ENCODE measurements around the gene EIF6.

Gene EIF6

DNA sequence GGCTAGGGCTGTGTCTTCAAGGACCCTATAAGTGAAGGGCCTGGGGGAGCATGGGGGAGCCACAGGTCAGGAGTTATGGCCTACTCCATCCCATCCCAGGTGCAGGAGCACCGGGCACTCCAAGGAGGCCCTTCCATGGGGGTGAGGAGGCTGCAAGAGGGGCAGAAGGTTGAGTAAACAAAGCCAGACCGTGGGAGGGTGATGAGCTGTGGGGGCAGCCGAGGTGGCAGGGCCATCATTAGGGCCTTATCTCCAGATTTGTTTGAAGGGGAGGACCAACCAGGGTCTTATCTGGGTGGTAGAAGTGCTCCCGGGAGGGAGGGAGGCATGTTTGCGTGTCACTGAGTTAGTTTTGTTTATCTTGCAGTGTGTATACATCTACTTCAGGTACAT, 9.7 kb upstream of the EIF6 start:
- Histone ChIP-seq H3K9me3 (ENCODE audit: insufficient read depth, low read length) (no peaks in the 10 kb centered on the region), H3K4me1 (ENCODE audit: insufficient read depth, insufficient read length) (peaks cover 2% of the 10 kb centered on the region), H3K4me3 (ENCODE audit: insufficient read length, low read depth) (no peak overlapping the region), H3K27me3 (ENCODE audit: insufficient read depth, insufficient read length) (no peaks in the 10 kb centered on the region), H3K9ac (ENCODE audit: insufficient read length, low read depth) (no peak overlapping the region), H3K36me3 (ENCODE audit: insufficient read depth, insufficient read length, low read length) (no peaks in the 10 kb centered on the region)
- TF ChIP-seq ZNF274 (IDR thresholded peaks at IDR 0.05; ENCODE audit: low read depth, low read length): no peak
- TF ChIP-seq SUZ12 (IDR thresholded peaks at IDR 0.05; ENCODE audit: extremely low read depth, insufficient read depth, insufficient read length): no peak
- TF ChIP-seq YY1 (IDR thresholded peaks at IDR 0.05; ENCODE audit: insufficient read depth, insufficient read length): no peak
- no peak for DNase-seq (ENCODE audit: low read depth, low spot score)

DNA sequence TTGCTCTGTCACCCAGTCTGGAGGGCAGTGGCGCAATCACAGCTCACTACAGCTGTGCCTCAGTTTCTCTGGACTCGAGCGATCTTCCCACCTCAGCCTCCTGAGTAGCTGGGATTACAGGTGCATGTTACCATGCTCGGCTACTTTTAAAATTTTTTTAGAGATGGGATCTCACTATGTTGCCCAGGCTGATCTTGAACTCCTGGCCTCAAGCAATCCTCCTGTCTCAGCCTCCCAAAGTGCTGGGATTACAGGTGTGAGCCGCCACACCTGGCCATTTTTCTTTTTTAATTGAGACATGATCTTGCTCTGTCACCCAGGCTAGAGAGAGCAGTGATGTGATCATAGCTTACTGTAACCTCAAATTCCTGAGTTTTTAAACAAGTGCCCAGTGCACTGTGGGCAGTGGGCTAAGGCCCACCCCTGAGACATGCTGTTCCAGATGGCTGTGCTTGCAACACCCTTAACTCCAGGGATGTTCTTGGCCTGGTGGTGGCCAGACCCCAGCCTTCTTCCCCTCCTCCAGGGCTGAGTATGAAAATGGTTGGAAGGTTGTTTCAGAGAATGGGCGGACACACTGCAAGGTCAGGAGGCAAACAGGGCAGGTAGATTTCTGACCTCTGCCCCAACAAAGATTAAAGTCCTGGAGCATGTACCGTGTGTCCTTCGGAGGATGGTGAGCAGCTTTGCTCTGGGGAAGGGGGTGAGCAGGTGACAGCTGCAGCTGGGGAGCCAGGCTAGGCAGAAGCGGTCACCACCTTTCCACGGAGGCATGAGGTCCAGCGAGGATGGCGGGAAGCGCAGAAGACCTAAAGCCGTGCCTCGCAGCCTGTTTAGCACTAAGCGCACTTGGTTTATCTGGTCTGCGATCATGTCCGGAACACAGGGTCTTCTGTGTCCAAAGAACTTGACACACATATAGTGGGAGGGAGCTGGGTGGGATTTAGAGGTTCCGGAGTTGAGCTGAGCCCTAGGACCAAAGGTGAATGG, 9.0 kb upstream of the EIF6 start:
- DNase-seq (ENCODE audit: low read depth, low spot score): no peak
- H3K27me3 ChIP-seq (ENCODE audit: insufficient read depth, insufficient read length): no peaks in the 10 kb centered on the region
- H3K36me3 ChIP-seq (ENCODE audit: insufficient read depth, insufficient read length, low read length): no peaks in the 10 kb centered on the region
- H3K4me1 ChIP-seq (ENCODE audit: insufficient read depth, insufficient read length): peaks cover 4% of the 10 kb centered on the region
- no peak overlapping the region for H3K9ac ChIP-seq (ENCODE audit: insufficient read length, low read depth)
- no peak for TF ChIP-seq YY1 (IDR thresholded peaks at IDR 0.05; ENCODE audit: insufficient read depth, insufficient read length)
- no peaks in the 10 kb centered on the region for H3K9me3 ChIP-seq (ENCODE audit: insufficient read depth, low read length)
- H3K4me3 ChIP-seq (ENCODE audit: insufficient read length, low read depth): no peak overlapping the region

DNA sequence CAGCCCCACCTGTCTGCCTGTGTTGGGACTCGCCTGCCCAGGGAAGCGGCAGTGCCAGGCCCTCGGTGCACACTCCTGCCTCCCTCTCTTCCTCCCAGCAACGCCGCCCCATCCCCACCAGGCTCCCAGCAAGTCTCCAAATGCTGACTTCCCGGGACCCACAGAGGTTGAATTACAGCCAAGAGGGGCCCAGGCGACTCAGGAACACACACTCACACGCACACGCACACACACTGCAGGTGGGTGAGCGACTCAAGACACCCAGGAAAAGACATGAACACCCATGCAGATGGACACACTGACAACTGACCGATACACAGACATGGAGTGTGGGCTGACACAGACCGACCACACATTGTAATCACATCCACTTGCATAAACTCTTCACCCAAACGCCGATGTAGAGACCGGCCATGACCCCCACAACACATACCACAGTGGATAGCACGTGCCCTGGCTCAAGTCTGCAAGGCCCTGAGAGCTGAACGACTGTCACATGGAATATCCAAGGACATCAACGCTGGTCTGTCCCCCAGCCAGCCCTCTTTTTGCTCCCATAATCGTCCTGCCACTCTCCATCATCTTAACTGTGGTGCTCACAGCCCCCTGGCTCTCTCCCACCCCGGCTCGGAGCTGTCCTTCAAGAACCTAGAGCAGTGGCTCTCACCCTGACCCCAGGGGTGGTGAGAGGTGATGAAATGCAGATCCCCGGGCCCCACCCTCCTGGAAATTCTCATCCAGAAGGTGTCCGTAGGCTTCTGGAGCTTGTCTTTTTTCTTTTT, 8.1 kb upstream of the EIF6 start:
- Histone ChIP-seq H3K4me1 (ENCODE audit: insufficient read depth, insufficient read length) (peaks cover 4% of the 10 kb centered on the region), H3K27me3 (ENCODE audit: insufficient read depth, insufficient read length) (no peaks in the 10 kb centered on the region), H3K9ac (ENCODE audit: insufficient read length, low read depth) (no peak overlapping the region), H3K36me3 (ENCODE audit: insufficient read depth, insufficient read length, low read length) (no peaks in the 10 kb centered on the region), H3K9me3 (ENCODE audit: insufficient read depth, low read length) (no peaks in the 10 kb centered on the region), H3K4me3 (ENCODE audit: insufficient read length, low read depth) (no peak overlapping the region)
- TF ChIP-seq ZNF274 (IDR thresholded peaks at IDR 0.05; ENCODE audit: low read depth, low read length) (no peak), YY1 (IDR thresholded peaks at IDR 0.05; ENCODE audit: insufficient read depth, insufficient read length) (no peak), SUZ12 (IDR thresholded peaks at IDR 0.05; ENCODE audit: extremely low read depth, insufficient read depth, insufficient read length) (no peak)
- no peak for DNase-seq (ENCODE audit: low read depth, low spot score)

DNA sequence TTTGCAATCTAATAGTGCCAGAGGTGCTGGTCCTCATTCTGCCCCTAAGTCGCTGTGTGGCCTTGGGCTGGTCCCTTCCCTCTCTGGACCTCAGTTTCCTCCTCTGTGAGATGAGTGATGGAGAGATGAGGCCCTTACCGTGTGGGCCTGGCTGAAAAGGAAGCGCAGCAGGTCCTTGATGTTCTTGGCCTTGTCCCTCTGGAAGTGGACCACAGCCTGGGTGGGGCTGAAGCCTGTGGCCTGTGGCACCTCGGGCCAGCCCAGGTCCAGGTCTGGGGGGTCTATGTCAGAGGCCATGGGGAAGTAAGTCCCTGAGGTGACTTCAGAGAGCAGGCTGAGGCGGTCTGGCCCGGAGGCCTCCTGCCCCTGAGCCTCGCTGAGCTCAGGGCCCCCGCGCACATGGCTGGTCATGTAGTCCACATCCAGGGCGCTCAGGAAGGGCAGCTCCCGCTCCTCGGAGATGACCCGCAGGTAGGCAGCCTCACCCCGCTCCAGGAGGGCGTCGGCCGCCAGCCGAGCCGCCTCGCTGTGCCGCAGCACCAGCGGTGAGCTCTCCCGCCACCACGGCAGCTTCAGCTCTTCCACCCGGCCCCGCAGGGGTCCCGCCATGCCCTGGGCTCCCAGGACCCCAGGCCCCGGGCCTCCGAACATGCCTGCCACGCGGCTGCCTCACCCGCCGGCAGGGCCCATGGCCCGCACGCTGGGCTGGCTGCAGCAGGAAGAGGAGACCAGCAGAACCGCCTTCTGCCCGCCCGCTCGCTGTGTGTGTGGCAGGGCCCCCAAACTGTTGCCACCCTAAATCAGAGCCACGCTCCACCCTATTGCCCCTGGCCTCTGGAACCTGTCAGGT, 7.3 kb upstream of the EIF6 start, which contains the start of gene FAM83C:
FAM83C (minus strand) TSS at position 772 of the 850 bp plus-strand sequence; CDS start at position 651, 121 bp downstream.
- peaks cover 3% of the 10 kb centered on the region for H3K4me1 ChIP-seq (ENCODE audit: insufficient read depth, insufficient read length)
- no peaks in the 10 kb centered on the region for H3K27me3 ChIP-seq (ENCODE audit: insufficient read depth, insufficient read length)
- H3K4me3 ChIP-seq (ENCODE audit: insufficient read length, low read depth): no peak within 1 kb of the TSS
- TF ChIP-seq ZNF274 (IDR thresholded peaks at IDR 0.05; ENCODE audit: low read depth, low read length) (no peak), YY1 (IDR thresholded peaks at IDR 0.05; ENCODE audit: insufficient read depth, insufficient read length) (no peak), SUZ12 (IDR thresholded peaks at IDR 0.05; ENCODE audit: extremely low read depth, insufficient read depth, insufficient read length) (no peak)
- no peak within 1 kb of the TSS for H3K9ac ChIP-seq (ENCODE audit: insufficient read length, low read depth)
- H3K9me3 ChIP-seq (ENCODE audit: insufficient read depth, low read length): no peaks in the 10 kb centered on the region
- no peaks in the 10 kb centered on the region for H3K36me3 ChIP-seq (ENCODE audit: insufficient read depth, insufficient read length, low read length)
- no peak for DNase-seq (ENCODE audit: low read depth, low spot score)

DNA sequence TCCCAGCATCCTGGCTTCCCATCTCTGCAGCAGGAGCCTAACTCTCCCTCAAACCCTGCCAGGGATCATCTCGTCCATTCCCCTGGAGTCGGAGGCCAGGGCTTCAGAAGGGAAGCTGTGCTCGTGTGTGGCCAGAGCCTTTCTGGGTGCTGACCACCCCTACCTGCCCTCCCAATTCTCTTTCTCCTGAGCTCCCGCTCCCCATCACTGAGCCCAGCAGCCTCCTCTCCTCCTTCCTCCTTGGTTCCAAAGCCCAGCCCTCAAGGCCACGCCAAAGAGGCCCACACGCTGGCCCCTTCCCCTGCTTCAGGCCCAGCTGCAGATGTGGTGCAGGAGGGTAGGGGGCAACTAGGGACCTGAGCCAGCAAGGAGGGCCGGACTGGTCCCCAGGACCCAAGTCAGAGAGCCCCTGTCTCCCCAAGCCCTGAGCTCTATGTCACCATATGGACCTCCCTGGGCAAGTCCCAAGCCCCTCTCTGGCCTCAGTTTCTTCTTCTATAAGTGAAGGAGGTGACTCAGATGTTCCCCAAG, 6.4 kb upstream of the EIF6 start:
- H3K9me3 ChIP-seq (ENCODE audit: insufficient read depth, low read length): no peaks in the 10 kb centered on the region
- DNase-seq (ENCODE audit: low read depth, low spot score): no peak
- H3K9ac ChIP-seq (ENCODE audit: insufficient read length, low read depth): peak overlapping the region; percentile 17
- H3K4me3 ChIP-seq (ENCODE audit: insufficient read length, low read depth): no peak overlapping the region
- TF ChIP-seq ZNF274 (IDR thresholded peaks at IDR 0.05; ENCODE audit: low read depth, low read length) (no peak), YY1 (IDR thresholded peaks at IDR 0.05; ENCODE audit: insufficient read depth, insufficient read length) (no peak), SUZ12 (IDR thresholded peaks at IDR 0.05; ENCODE audit: extremely low read depth, insufficient read depth, insufficient read length) (no peak)
- no peaks in the 10 kb centered on the region for H3K27me3 ChIP-seq (ENCODE audit: insufficient read depth, insufficient read length)
- H3K36me3 ChIP-seq (ENCODE audit: insufficient read depth, insufficient read length, low read length): no peaks in the 10 kb centered on the region
- peaks cover 2% of the 10 kb centered on the region for H3K4me1 ChIP-seq (ENCODE audit: insufficient read depth, insufficient read length)

DNA sequence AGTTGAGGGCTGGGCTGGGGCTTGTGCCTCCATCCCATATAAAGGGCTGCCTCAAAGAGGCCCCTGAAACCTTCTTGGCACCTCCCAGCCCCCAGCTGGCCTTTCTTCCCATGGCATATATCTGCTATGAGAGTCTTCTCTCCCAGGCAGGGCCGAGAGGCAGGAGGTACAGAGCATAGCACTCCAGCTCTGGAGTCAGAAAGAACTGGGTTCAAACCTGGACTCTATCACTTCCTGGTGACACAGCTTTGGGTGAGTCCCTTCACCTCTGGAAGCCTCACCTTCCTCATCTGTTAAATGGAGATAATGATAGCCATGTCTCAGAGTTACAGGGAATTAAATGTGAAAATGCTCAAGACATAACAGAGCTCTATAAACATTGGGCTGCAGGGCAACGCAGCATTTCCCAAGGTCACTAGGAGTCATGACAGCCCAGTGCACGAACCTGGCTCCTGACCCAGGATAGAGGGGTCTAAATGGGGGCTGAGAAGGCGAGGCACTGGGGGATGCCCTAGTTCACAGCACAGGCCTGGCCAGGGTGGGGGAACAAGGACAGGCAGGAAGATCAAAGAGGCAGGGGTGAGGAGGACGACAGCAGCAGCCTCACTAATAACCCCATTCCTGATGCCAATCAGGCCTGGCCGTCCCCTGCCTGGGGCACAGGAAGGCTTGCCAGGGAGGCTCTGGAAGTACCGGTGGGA, 5.8 kb upstream of the EIF6 start:
- TF ChIP-seq ZNF274 (IDR thresholded peaks at IDR 0.05; ENCODE audit: low read depth, low read length) (no peak), SUZ12 (IDR thresholded peaks at IDR 0.05; ENCODE audit: extremely low read depth, insufficient read depth, insufficient read length) (no peak), YY1 (IDR thresholded peaks at IDR 0.05; ENCODE audit: insufficient read depth, insufficient read length) (no peak)
- Histone ChIP-seq H3K9ac (ENCODE audit: insufficient read length, low read depth) (peak overlapping the region; percentile 17), H3K9me3 (ENCODE audit: insufficient read depth, low read length) (no peaks in the 10 kb centered on the region), H3K27me3 (ENCODE audit: insufficient read depth, insufficient read length) (no peaks in the 10 kb centered on the region), H3K36me3 (ENCODE audit: insufficient read depth, insufficient read length, low read length) (no peaks in the 10 kb centered on the region), H3K4me1 (ENCODE audit: insufficient read depth, insufficient read length) (peaks cover 2% of the 10 kb centered on the region), H3K4me3 (ENCODE audit: insufficient read length, low read depth) (no peak overlapping the region)
- no peak for DNase-seq (ENCODE audit: low read depth, low spot score)

Measured in NT2/D1 (cell line).